ENCODE measurements around the gene FANCB. TPM values are rescaled to one million over a fixed set of nuclear protein-coding genes. Genes with fewer than 3 reads are reported as not detected.

Gene FANCB
- total and polyA plus RNA-seq, 2 of the 4 experiments (the other 2 are of a cell fraction), result 2.5 to 7.7 TPM

DNA sequence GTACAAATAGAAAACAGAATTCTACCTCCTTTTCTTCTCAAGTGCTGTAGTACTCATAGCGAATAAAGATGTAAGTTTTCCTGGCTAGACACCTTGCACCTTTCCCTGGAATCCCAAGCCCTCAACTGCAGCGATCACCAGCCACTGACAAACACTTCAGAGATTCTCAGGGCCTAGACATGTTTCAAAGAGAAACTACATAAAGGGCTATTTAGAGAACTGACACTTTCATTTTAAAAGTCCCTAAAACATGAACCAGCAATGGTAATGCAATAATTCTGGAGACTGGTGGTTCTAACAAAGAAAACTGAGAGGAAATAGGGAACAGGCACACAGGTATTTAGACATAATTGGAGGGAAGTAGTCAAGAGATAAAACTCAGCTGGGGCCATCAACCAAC is 35.7 kb downstream of the FANCB start:
- H3K23ac ChIP-seq (ENCODE audit: low read depth, low read length), result no peak overlapping the region
- no peaks in the 10 kb centered on the region for H3K9me3 ChIP-seq (ENCODE audit: control insufficient read depth, insufficient read depth, low read length)
- WGBS, 2 experiments (ENCODE audit: extremely low coverage in 2 of 2, insufficient read length in 1 of 2), result 67% methylated on average over 1 of the region's 2 CpGs; no CpG with 5 or more reads in 1 of the 2 experiments
- H2AK9ac ChIP-seq (replicated peaks; ENCODE audit: low read depth, low read length, poor library complexity), result no peak overlapping the region
- no peak overlapping the region for H4K5ac ChIP-seq (ENCODE audit: low read depth, low read length)
- ChIA-PET CTCF (no interaction called here), POLR2A (ENCODE audit: unreplicated experiment) (no interaction called here)
- H2BK5ac ChIP-seq (ENCODE audit: low read depth, low read length, poor library complexity, severe bottlenecking), result no peak overlapping the region
- no peak overlapping the region for H4K8ac ChIP-seq (ENCODE audit: low read depth in 2 of 2, low read length in 2 of 2)
- no peak overlapping the region for H2AFZ ChIP-seq (replicated peaks; ENCODE audit: low read length, poor library complexity)
- no peak overlapping the region for H3K18ac ChIP-seq (ENCODE audit: low read depth, low read length)
- H3K9me1 ChIP-seq (ENCODE audit: insufficient read depth, low read length), result no peaks in the 10 kb centered on the region
- DNase-seq (no peak), ATAC-seq (ENCODE audit: low read depth) (no peak)
- H3K9ac ChIP-seq (ENCODE audit: low read depth, low read length), result no peak overlapping the region
- H3K79me1 ChIP-seq (ENCODE audit: low read depth in 1 of 2, low read length in 2 of 2), result peaks cover 0 to 3% of the 10 kb centered on the region in 2 experiments; a peak in 1 of 4 replicates
- H2BK20ac ChIP-seq (ENCODE audit: low read depth, low read length), result no peak overlapping the region
- no peak overlapping the region for H3K14ac ChIP-seq (replicated peaks; ENCODE audit: low read depth, low read length)
- H3K27ac ChIP-seq (ENCODE audit: insufficient read depth, low read length), result no peak overlapping the region
- no peak overlapping the region for H2BK15ac ChIP-seq (ENCODE audit: low read depth, low read length)
- intact Hi-C loops (cut with micrococcal nuclease), result no loop called here
- no peak overlapping the region for H3K56ac ChIP-seq (ENCODE audit: extremely low read depth, insufficient read depth, low read length)
- no peak overlapping the region for H4K91ac ChIP-seq (ENCODE audit: insufficient read depth, low read depth, low read length)
- H3K36me3 ChIP-seq (ENCODE audit: control insufficient read depth, insufficient read depth, low read length), result no peaks in the 10 kb centered on the region
- no peak for TF ChIP-seq CEBPB (IDR thresholded peaks at IDR 0.05; ENCODE audit: low read depth, low read length)
- in situ Hi-C loops (cut with MboI; ENCODE audit: low sequenced_read_pairs), result no loop called here
- no peaks in the 10 kb centered on the region for H4K20me1 ChIP-seq (ENCODE audit: insufficient read depth, low read length)
- no peak overlapping the region for H3K4me2 ChIP-seq (ENCODE audit: low read depth, low read length)
- H3K27me3 ChIP-seq (ENCODE audit: control insufficient read depth, insufficient read depth, low read length), result no peaks in the 10 kb centered on the region
- no peak overlapping the region for H2AK5ac ChIP-seq (ENCODE audit: low read depth, low read length)
- dilution Hi-C loops (cut with HindIII; ENCODE audit: low sequenced_read_pairs, unreplicated experiment), result no loop called here
- H2BK120ac ChIP-seq (ENCODE audit: low read depth, low read length), result no peak overlapping the region
- H3K4me1 ChIP-seq (ENCODE audit: control insufficient read depth, insufficient read depth, low read length), result peaks cover under 1% of the 10 kb centered on the region; the same call in 1 of the 2 replicates
- no peak overlapping the region for H3K4me3 ChIP-seq (ENCODE audit: insufficient read depth, low read depth, low read length)
- BruUV-seq (replicated peaks), result no TSS peak
- no peak overlapping the region for H3K4ac ChIP-seq (ENCODE audit: low read depth, low read length)
